ENCODE data around the gene LRFN4. TPM values are rescaled to one million over a fixed set of nuclear protein-coding genes. Genes with fewer than 3 reads are reported as not detected.

LRFN4 gene
- total and polyA plus RNA-seq, 2 of the 8 experiments (the other 6 are each of a cell fraction or from before 2014, with no cell fraction given): 49.8 to 64.3 TPM

GRCh38 chr11:66887526-66887925 lies 30.7 kb downstream of the LRFN4 start:
- H3K79me1 ChIP-seq (ENCODE audit: low read depth, low read length): no peaks in the 10 kb centered on the region
- H2BK5ac ChIP-seq (ENCODE audit: low read depth, low read length): no peak overlapping the region
- ChIA-PET CTCF (ENCODE audit: partially characterized antibody) (interaction anchor here (1.0 to 11.9 kb wide), 6 partner anchors 8 to 48 kb away, joined by 3 to 199 read pairs (median 4); no protein-coding TSS in a partner anchor), POLR2A (ENCODE audit: partially characterized antibody) (interaction anchor here (1.2 to 1.6 kb wide), 3 partner anchors 25 to 129 kb away, joined by 3 to 6 read pairs (median 3); no protein-coding TSS in a partner anchor)
- no peaks in the 10 kb centered on the region for H3K9me3 ChIP-seq (ENCODE audit: insufficient read depth in 2 of 2, low read depth in 1 of 2, low read length in 1 of 2)
- no peak overlapping the region for H3K14ac ChIP-seq (ENCODE audit: insufficient read length)
- H3K56ac ChIP-seq (replicated peaks; ENCODE audit: insufficient read length, low read depth, low read length): no peak overlapping the region
- no peak overlapping the region for H2AFZ ChIP-seq (ENCODE audit: low read length)
- no peak for DNase-seq (ENCODE audit: low read depth in 1 of 2, low spot score in 2 of 2)
- H3K27me3 ChIP-seq (replicated peaks in 1 of 4; ENCODE audit: control insufficient read depth in 3 of 4, extremely low read depth in 1 of 4, insufficient read depth in 3 of 4, low read length in 3 of 4): no peaks in the 10 kb centered on the region
- no peak overlapping the region for H3K9ac ChIP-seq (replicated peaks in 1 of 4; ENCODE audit: extremely low read depth in 1 of 4, low read depth in 3 of 4, low read length in 3 of 4)
- no peak overlapping the region for H3K4me3 ChIP-seq (ENCODE audit: extremely low read depth in 1 of 4, insufficient read depth in 2 of 4, low read depth in 3 of 4, low read length in 4 of 4)
- WGBS, 2 experiments (ENCODE audit: extremely low coverage in 1 of 2, insufficient coverage in 1 of 2, insufficient read length in 1 of 2, insufficient replicate concordance in 2 of 2, low coverage in 1 of 2, low lambda C conversion rate in 2 of 2, missing lambda C conversion rate in 1 of 2): 93% methylated on average over 11 of the region's 11 CpGs; no CpG with 5 or more reads in 1 of the 2 experiments
- no peak overlapping the region for H4K8ac ChIP-seq (ENCODE audit: extremely low read depth, insufficient read depth, low read length)
- H3K18ac ChIP-seq (ENCODE audit: extremely low read depth, low read length): no peak overlapping the region
- H2AK5ac ChIP-seq (ENCODE audit: low read depth, low read length): no peak overlapping the region
- H3K79me2 ChIP-seq (ENCODE audit: control insufficient read depth in 1 of 2, insufficient read depth in 2 of 2, low read length in 2 of 2): no peaks in the 10 kb centered on the region
- no peaks in the 10 kb centered on the region for H3K36me3 ChIP-seq (ENCODE audit: control insufficient read depth in 2 of 4, insufficient read depth in 4 of 4, low read length in 3 of 4)
- no peaks in the 10 kb centered on the region for H4K20me1 ChIP-seq (replicated peaks in 1 of 2; ENCODE audit: control insufficient read depth in 1 of 2, insufficient read depth in 2 of 2, low read length in 2 of 2)
- H3K4me2 ChIP-seq (ENCODE audit: insufficient read depth in 1 of 2, low read depth in 2 of 2, low read length in 2 of 2): no peak overlapping the region
- H3K23ac ChIP-seq (ENCODE audit: insufficient read length): no peak overlapping the region
- no peak overlapping the region for H2BK15ac ChIP-seq (ENCODE audit: low read length)
- H3K27ac ChIP-seq (ENCODE audit: low read depth, low read length): no peak overlapping the region
- H2BK120ac ChIP-seq (replicated peaks; ENCODE audit: low read depth, low read length): no peak overlapping the region
- FAIRE-seq: no peak
- H2BK20ac ChIP-seq (ENCODE audit: low read length): no peak overlapping the region
- H3K4me1 ChIP-seq (replicated peaks in 1 of 4; ENCODE audit: control insufficient read depth in 3 of 4, insufficient read depth in 4 of 4, low read length in 3 of 4): peaks cover 3 to 13% (median 5%) of the 10 kb centered on the region in 4 experiments; a peak in 5 of 7 replicates
- no peak overlapping the region for H3K4ac ChIP-seq (replicated peaks; ENCODE audit: insufficient read length, low read depth, low read length)
- no peak overlapping the region for H4K91ac ChIP-seq (replicated peaks; ENCODE audit: insufficient read length, low read length)
- H3K23me2 ChIP-seq (ENCODE audit: low read depth, low read length): no peaks in the 10 kb centered on the region
- no peak overlapping the region for H4K5ac ChIP-seq (ENCODE audit: insufficient read length, low read depth, low read length)
- H2BK12ac ChIP-seq (ENCODE audit: low read depth, low read length): no peak overlapping the region
- TF ChIP-seq SIX5 (IDR thresholded peaks at IDR 0.05; ENCODE audit: low read depth, low read length): no peak
- TF ChIP-seq TCF12 (IDR thresholded peaks at IDR 0.05; ENCODE audit: low read depth, low read length): no peak
- TF ChIP-seq RNF2 (IDR thresholded peaks at IDR 0.05; ENCODE audit: borderline replicate concordance, low read depth, low read length, missing control alignments, poor library complexity, severe bottlenecking): no peak

All from H1 (cell line).